Coronary artery (tissue), 2 donors: ENCODE measurements around the gene GPC6.

Experiments
- DNase-seq: peaks from one replicate; pipeline ENCODE4 v3.0.0-alpha.2; 2017; ENCODE audit warnings: low spot score
- H3K27ac ChIP-seq, 2 donors: fragments of 200-600 bp; sonication (generic); one replicate each; pipeline ENCODE4 v1.5.1; 2016 to 2019
- H3K4me3 ChIP-seq: fragments of 200-600 bp; sonication (generic); 2 replicates; pipeline ENCODE4 v1.5.1; 2016; ENCODE audit warnings: mild to moderate bottlenecking, moderate library complexity
- TF ChIP-seq, protein P1 (sequence below): fragments of 200-600 bp; sonication (generic); IDR thresholded peaks from one replicate; pipeline ENCODE4 v1.5.1; 2019; ENCODE audit warnings: antibody characterized with exemption

GPC6 gene

DNA sequence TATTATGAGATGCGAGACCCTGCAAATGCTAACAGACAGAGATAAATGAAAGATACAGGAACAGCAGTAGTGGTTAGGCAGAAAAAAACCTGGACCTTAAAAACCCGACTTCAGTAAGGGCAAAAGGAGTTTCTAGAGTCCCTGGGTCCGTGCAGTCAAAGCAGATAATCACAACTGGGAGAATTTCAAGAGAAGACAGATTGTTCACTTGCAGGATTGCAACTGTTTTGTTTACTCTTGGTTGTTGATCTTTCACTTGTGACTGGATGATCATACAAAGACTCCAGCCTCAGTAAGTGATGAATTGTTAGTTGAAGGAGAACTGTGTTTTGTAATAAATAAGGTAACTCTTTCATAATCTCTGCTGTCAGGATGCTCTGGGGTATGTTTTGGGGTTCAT lies 135.1 kb downstream of the GPC6 start:
- TF ChIP-seq, protein P1, sequence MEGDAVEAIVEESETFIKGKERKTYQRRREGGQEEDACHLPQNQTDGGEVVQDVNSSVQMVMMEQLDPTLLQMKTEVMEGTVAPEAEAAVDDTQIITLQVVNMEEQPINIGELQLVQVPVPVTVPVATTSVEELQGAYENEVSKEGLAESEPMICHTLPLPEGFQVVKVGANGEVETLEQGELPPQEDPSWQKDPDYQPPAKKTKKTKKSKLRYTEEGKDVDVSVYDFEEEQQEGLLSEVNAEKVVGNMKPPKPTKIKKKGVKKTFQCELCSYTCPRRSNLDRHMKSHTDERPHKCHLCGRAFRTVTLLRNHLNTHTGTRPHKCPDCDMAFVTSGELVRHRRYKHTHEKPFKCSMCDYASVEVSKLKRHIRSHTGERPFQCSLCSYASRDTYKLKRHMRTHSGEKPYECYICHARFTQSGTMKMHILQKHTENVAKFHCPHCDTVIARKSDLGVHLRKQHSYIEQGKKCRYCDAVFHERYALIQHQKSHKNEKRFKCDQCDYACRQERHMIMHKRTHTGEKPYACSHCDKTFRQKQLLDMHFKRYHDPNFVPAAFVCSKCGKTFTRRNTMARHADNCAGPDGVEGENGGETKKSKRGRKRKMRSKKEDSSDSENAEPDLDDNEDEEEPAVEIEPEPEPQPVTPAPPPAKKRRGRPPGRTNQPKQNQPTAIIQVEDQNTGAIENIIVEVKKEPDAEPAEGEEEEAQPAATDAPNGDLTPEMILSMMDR, result no peak
- Histone ChIP-seq H3K4me3 (no peak overlapping the region), H3K27ac (no peak overlapping the region)
- DNase-seq, result no peak

DNA sequence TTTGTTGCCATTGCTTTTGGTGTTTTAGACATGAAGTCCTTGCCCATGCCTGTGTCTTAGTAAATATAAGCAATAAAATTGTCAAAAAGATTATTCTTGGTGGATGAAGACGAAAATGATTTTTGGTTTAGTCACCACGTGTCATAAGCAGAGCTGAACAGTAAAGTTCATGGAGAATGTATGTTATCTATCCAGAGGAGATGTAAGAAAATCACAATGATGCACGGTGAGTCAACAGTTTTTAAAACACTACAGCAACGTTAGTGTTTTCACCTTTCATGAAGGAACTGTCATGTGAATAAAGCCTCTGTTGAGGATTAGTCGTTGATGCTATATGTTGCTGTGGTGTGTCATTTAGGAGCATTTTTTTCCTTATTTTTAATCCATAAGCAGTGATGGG lies 137.6 kb downstream of the GPC6 start:
- Histone ChIP-seq H3K4me3 (no peak overlapping the region), H3K27ac (no peak overlapping the region)
- TF ChIP-seq, protein P1, result no peak
- no peak for DNase-seq

DNA sequence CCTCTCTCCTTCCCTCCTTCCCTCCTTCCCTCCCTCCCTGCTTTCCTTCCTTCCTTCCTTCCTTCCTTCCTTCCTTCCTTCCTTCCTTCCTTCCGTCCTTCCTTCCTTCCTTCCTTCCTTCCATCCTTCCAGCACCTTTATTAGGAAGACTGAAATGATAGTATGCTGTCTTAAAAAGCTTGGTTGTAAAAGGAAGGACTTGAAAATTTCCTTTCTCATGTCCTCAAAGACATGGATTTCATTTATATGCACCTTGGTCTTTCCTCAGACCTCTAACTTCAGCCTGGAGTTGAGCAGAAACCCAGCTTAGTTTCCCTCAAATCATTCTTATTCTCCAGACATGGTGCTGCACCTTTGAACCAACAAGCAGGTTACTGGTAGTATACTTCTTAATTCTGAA lies 141.7 kb downstream of the GPC6 start:
- H3K4me3 ChIP-seq, result no peak overlapping the region
- TF ChIP-seq, protein P1, result no peak
- H3K27ac ChIP-seq, result no peak overlapping the region
- no peak for DNase-seq

DNA sequence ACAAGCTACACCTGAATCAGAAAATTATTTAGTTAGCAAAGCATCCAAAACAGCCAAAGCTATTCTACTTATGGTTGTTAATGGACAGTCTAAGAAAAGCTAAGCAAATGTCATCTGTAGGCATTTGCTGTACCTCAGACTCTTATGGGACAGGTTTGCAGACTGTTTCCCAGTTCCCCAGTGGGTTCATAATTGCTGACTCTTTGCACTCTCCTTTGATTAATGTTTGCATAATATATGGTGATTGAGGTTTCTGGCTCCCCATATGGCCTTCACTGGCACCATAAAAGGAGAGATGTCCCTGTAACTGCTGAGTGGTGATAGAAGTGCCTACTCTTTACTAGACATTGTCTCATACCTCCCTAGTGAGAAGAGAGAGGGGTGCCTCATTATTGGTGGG lies 142.1 kb downstream of the GPC6 start:
- H3K27ac ChIP-seq, result no peak overlapping the region
- TF ChIP-seq, protein P1, result no peak
- DNase-seq, result no peak
- no peak overlapping the region for H3K4me3 ChIP-seq

DNA sequence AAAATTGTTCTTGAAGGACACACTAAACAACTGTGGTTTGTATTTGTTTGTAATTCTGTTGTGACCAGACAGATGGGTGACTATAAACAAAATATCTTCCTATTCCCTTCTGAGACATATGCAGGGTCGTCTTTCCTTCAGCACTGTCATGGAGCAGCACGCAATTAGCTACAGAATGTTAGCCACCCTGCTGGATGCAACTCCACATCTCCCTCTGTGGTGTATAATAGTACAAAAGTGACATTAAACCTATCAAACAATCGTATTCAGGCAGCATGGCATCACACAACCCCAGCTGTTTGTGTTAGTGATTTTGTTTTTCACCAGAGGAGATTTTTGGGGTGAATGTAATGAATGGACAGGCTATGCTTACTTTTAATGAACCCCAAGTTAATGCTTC lies 146.2 kb downstream of the GPC6 start:
- TF ChIP-seq, protein P1, result no peak
- Histone ChIP-seq H3K4me3 (no peak overlapping the region), H3K27ac (no peak overlapping the region)
- DNase-seq, result no peak

DNA sequence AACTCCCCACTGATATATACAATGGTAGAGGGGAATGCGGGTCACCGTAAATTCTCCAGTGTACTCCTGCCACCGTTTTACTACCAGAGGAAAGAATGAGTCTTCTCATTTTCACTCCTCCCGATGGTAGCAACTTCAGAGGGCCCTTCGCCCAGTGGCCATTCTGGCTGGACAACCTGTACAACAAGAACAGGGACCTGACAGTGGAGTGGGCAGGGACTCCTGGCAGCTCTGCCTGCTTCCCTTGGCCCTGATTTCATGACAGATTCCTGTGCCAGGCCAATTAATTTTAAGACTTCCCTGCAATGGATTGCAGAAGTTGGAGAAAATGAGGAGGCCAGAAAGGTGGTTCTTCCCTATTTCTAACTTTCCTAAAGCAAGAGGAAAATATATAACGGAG lies 148.9 kb downstream of the GPC6 start:
- no peak for DNase-seq
- Histone ChIP-seq H3K4me3 (no peak overlapping the region), H3K27ac (no peak overlapping the region)
- TF ChIP-seq, protein P1, result no peak

DNA sequence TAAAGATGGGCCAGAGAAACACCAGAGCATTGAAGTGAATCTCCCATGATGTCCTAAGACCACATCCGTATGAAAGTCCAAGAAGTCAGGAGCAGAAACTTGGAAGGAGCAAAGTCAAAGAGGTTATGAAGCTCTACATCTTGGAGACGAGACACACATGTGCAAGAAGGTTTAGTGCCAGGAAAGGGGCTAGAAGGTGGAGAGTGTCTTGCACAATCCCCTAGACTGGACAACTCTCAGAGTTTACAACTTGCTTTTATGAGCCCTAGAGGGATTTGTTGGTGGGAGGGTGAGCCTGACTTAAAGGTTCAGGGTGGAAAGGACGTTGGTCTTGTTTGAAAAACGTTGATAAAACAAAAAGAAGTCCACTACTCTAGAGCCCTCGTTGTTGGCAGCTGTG lies 150.6 kb downstream of the GPC6 start:
- TF ChIP-seq, protein P1, result no peak
- H3K27ac ChIP-seq, result no peak overlapping the region
- DNase-seq, result no peak
- no peak overlapping the region for H3K4me3 ChIP-seq
